Measurements from ENCODE around the gene TOP3B. TPM values are rescaled to one million over a fixed set of nuclear protein-coding genes. Genes with fewer than 3 reads are reported as not detected.

Gene TOP3B
- total RNA-seq, 2 donors from 2014 or later: 25.3 to 33.2 TPM

- intact Hi-C loops (cut with DNase I, micrococcal nuclease): no loop called here
- no peak for DNase-seq
These were observed 43.1 kb downstream of the TOP3B start for GRCh38 chr22:21939461-21939913.

GRCh38 chr22:21938906-21939305 is 43.7 kb downstream of the TOP3B start:
- no peak for DNase-seq
- no peak for ATAC-seq
- intact Hi-C loops (cut with DNase I, micrococcal nuclease): no loop called here

More at GRCh38 chr22:21939461-21939913, 43.1 kb downstream of the TOP3B start:
- no peak for ATAC-seq

GRCh38 chr22:21938071-21938822 is 44.3 kb downstream of the TOP3B start:
- ATAC-seq (peak; percentile 89), DNase-seq (peak; percentile 91 to 94)
- intact Hi-C loops (cut with DNase I, micrococcal nuclease): no loop called here

- DNase-seq: no peak
- ATAC-seq: no peak
- intact Hi-C loops (cut with DNase I, micrococcal nuclease): no loop called here
These were observed 44.8 kb downstream of the TOP3B start for GRCh38 chr22:21937821-21938070.

- ATAC-seq: peak; percentile 19
- intact Hi-C loops (cut with DNase I, micrococcal nuclease): no loop called here
- peak; percentile 34 to 62 for DNase-seq
These were observed 45.4 kb downstream of the TOP3B start for GRCh38 chr22:21937041-21937820.

GRCh38 chr22:21936151-21936775 is 46.3 kb downstream of the TOP3B start:
- ATAC-seq (no peak), DNase-seq (peak; percentile 28 to 49)
- intact Hi-C loops (cut with DNase I, micrococcal nuclease): no loop called here

- intact Hi-C loops (cut with DNase I, micrococcal nuclease): no loop called here
- DNase-seq (no peak), ATAC-seq (no peak)
These were observed 48.7 kb downstream of the TOP3B start for GRCh38 chr22:21933910-21934309.

- DNase-seq: no peak
- intact Hi-C loops (cut with DNase I, micrococcal nuclease): no loop called here
- no peak for ATAC-seq
These were observed 49.2 kb downstream of the TOP3B start for GRCh38 chr22:21933413-21933812.

GRCh38 chr22:21932347-21932746 is 50.2 kb downstream of the TOP3B start:
- ATAC-seq (no peak), DNase-seq (no peak)
- intact Hi-C loops (cut with DNase I, micrococcal nuclease): no loop called here

GRCh38 chr22:21931056-21931455 is 51.5 kb downstream of the TOP3B start:
- DNase-seq: no peak
- intact Hi-C loops (cut with DNase I, micrococcal nuclease): no loop called here
- ATAC-seq: no peak

- intact Hi-C loops (cut with DNase I, micrococcal nuclease): no loop called here
These were observed 53.3 kb downstream of the TOP3B start for GRCh38 chr22:21929253-21929652.

GRCh38 chr22:21928048-21928447 is 54.5 kb downstream of the TOP3B start:
- DNase-seq (no peak), ATAC-seq (peak; percentile 16)
- intact Hi-C loops (cut with DNase I, micrococcal nuclease): no loop called here

More at GRCh38 chr22:21929253-21929652, 53.3 kb downstream of the TOP3B start:
- no peak for ATAC-seq
- no peak for DNase-seq

GRCh38 chr22:21927174-21927823 is 55.3 kb downstream of the TOP3B start:
- DNase-seq (no peak), ATAC-seq (no peak)
- intact Hi-C loops (cut with DNase I, micrococcal nuclease): no loop called here

GRCh38 chr22:21926728-21927127 is 55.9 kb downstream of the TOP3B start:
- intact Hi-C loops (cut with DNase I, micrococcal nuclease): no loop called here
- DNase-seq (no peak), ATAC-seq (no peak)

- intact Hi-C loops (cut with DNase I, micrococcal nuclease): no loop called here
- ATAC-seq (no peak), DNase-seq (no peak)
These were observed 59.4 kb downstream of the TOP3B start for GRCh38 chr22:21923163-21923561.

GRCh38 chr22:21922370-21923162 is 60.0 kb downstream of the TOP3B start:
- DNase-seq (no peak), ATAC-seq (no peak)
- intact Hi-C loops (cut with DNase I, micrococcal nuclease): no loop called here

GRCh38 chr22:21921729-21922128 is 60.9 kb downstream of the TOP3B start:
- no peak for DNase-seq
- ATAC-seq: no peak
- intact Hi-C loops (cut with DNase I, micrococcal nuclease): no loop called here

- no peak for DNase-seq
- intact Hi-C loops (cut with DNase I, micrococcal nuclease): no loop called here
- ATAC-seq: no peak
These were observed 61.3 kb downstream of the TOP3B start for GRCh38 chr22:21921184-21921721.
